ENCODE measurements around the gene DUSP15.

DNA sequence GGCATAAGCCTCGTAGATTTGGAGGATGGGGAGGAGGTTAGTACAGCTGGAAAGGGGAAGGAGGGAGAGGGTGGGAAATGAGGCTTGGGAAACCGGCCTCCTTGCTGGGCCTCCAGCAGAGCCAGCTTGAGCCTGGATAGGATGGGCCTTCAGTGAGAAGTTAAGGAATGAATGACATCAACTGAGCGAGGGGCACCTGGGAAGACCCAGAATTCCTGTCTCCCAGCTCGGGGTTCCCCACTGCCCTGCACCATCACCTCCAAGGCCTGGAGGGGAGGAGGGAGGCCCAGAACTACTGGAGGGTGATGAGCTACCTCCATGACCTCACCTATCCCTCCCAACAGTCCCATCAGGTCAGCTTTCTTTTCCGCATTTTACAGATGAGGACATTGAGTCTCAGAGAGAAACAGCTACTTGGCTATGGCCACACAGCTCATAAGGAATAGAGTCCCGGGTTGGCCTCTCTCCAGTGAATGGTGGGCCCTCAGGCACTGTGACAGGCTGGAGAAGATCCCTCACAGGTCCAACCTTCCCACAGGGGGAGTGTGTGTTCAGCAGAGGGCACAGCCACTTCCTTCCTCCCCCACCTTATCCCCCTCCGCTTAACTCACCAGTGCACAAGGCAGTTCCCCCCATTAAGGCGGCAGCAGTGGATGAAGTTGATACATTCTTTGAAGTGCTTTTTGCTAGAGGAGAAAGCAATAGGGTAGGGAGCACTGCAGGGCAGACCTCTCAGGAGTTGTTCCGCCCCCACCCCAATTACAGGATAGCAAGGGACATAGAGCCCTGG is 6.8 kb downstream of the DUSP15 start:
- TF ChIP-seq, protein P1, sequence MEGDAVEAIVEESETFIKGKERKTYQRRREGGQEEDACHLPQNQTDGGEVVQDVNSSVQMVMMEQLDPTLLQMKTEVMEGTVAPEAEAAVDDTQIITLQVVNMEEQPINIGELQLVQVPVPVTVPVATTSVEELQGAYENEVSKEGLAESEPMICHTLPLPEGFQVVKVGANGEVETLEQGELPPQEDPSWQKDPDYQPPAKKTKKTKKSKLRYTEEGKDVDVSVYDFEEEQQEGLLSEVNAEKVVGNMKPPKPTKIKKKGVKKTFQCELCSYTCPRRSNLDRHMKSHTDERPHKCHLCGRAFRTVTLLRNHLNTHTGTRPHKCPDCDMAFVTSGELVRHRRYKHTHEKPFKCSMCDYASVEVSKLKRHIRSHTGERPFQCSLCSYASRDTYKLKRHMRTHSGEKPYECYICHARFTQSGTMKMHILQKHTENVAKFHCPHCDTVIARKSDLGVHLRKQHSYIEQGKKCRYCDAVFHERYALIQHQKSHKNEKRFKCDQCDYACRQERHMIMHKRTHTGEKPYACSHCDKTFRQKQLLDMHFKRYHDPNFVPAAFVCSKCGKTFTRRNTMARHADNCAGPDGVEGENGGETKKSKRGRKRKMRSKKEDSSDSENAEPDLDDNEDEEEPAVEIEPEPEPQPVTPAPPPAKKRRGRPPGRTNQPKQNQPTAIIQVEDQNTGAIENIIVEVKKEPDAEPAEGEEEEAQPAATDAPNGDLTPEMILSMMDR (IDR thresholded peaks at IDR 0.05): no peak
- no peak for TF ChIP-seq RAD21 (conservative IDR thresholded peaks at IDR 0.05 in 1 of 2, IDR thresholded peaks at IDR 0.05 in 1 of 2)
- no peak for TF ChIP-seq CEBPB (IDR thresholded peaks at IDR 0.05)
- TF ChIP-seq, protein P2, sequence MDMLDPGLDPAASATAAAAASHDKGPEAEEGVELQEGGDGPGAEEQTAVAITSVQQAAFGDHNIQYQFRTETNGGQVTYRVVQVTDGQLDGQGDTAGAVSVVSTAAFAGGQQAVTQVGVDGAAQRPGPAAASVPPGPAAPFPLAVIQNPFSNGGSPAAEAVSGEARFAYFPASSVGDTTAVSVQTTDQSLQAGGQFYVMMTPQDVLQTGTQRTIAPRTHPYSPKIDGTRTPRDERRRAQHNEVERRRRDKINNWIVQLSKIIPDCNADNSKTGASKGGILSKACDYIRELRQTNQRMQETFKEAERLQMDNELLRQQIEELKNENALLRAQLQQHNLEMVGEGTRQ (IDR thresholded peaks at IDR 0.05): no peak
- no peak for TF ChIP-seq POLR2A (IDR thresholded peaks at IDR 0.05; ENCODE audit: low read length)
- TF ChIP-seq SMC3 (IDR thresholded peaks at IDR 0.05): no peak
- TF ChIP-seq, protein P3, sequence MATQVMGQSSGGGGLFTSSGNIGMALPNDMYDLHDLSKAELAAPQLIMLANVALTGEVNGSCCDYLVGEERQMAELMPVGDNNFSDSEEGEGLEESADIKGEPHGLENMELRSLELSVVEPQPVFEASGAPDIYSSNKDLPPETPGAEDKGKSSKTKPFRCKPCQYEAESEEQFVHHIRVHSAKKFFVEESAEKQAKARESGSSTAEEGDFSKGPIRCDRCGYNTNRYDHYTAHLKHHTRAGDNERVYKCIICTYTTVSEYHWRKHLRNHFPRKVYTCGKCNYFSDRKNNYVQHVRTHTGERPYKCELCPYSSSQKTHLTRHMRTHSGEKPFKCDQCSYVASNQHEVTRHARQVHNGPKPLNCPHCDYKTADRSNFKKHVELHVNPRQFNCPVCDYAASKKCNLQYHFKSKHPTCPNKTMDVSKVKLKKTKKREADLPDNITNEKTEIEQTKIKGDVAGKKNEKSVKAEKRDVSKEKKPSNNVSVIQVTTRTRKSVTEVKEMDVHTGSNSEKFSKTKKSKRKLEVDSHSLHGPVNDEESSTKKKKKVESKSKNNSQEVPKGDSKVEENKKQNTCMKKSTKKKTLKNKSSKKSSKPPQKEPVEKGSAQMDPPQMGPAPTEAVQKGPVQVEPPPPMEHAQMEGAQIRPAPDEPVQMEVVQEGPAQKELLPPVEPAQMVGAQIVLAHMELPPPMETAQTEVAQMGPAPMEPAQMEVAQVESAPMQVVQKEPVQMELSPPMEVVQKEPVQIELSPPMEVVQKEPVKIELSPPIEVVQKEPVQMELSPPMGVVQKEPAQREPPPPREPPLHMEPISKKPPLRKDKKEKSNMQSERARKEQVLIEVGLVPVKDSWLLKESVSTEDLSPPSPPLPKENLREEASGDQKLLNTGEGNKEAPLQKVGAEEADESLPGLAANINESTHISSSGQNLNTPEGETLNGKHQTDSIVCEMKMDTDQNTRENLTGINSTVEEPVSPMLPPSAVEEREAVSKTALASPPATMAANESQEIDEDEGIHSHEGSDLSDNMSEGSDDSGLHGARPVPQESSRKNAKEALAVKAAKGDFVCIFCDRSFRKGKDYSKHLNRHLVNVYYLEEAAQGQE (IDR thresholded peaks at IDR 0.05): no peak
- no peak for TF ChIP-seq JUN (IDR thresholded peaks at IDR 0.05)
- TF ChIP-seq NR3C1 (IDR thresholded peaks at IDR 0.05): no peak
- TF ChIP-seq RFX5 (IDR thresholded peaks at IDR 0.05): no peak
- no peak for TF ChIP-seq NPAS2 (CRISPR knock-in tag; IDR thresholded peaks at IDR 0.05; ENCODE audit: borderline replicate concordance)
